CD4-positive, CD25-positive, alpha-beta regulatory T cell (primary cell): ENCODE measurements around the gene KLHL42. TPM values are rescaled to one million over a fixed set of nuclear protein-coding genes. Genes with fewer than 3 reads are reported as not detected.
A peak's percentile ranks its signal among the peaks of the same experiment; 100 is the strongest.

ENCODE experiments used
- ATAC-seq, 2 donors: fragments of 150-1000 bp; cut with Tn5 transposase; one replicate each; pipeline ENCODE4 v1.10.0; 2021; ENCODE audit warnings: low read depth in 2 of 2, moderate number of reproducible peaks in 2 of 2, moderate library complexity in 1 of 2
- DNase-seq, 3 donors: peaks; one replicate each; pipeline versions ENCODE4 v3.0.0 to v3.0.0-alpha.2; 2012 to 2022; ENCODE audit warnings: mixed read lengths in 1 of 3
- H3K27ac ChIP-seq: one replicate; pipeline ENCODE4 v1.7.0; 2013; ENCODE audit warnings: mild to moderate bottlenecking, low read length; ENCODE audit not compliant: insufficient read depth, poor library complexity, severe bottlenecking
- H3K27me3 ChIP-seq: one replicate; pipeline ENCODE4 v1.7.0; 2013; ENCODE audit warnings: low read length; ENCODE audit not compliant: control insufficient read depth, insufficient read depth
- H3K36me3 ChIP-seq: one replicate; pipeline ENCODE4 v1.7.0; 2013; ENCODE audit warnings: mild to moderate bottlenecking, low read length, moderate library complexity; ENCODE audit not compliant: control insufficient read depth, insufficient read depth
- H3K4me1 ChIP-seq: 2 replicates; pipeline ENCODE4 v1.7.0; 2013; ENCODE audit warnings: mild to moderate bottlenecking, low read length; ENCODE audit not compliant: insufficient read depth, control insufficient read depth, poor library complexity, severe bottlenecking
- H3K4me3 ChIP-seq: one replicate; pipeline ENCODE4 v1.7.0; 2013; ENCODE audit warnings: low read depth, mild to moderate bottlenecking, low read length, moderate library complexity
- H3K9me3 ChIP-seq, 2 experiments: 1 replicate in 1 of 2; 2 replicates in 1 of 2; pipeline ENCODE4 v1.7.0; 2013; ENCODE audit warnings: low read length in 2 of 2, mild to moderate bottlenecking in 1 of 2, moderate library complexity in 1 of 2; ENCODE audit not compliant: control insufficient read depth in 2 of 2
- H3K27ac Mint-ChIP-seq, 3 donors: one replicate each; pipeline ENCODE4 v1.8.0; 2020 to 2022; ENCODE audit warnings: mild to moderate bottlenecking in 3 of 3, mixed read lengths in 3 of 3, moderate library complexity in 2 of 3
- H3K27me3 Mint-ChIP-seq: one replicate; pipeline ENCODE4 v1.8.0; 2022; ENCODE audit warnings: mild to moderate bottlenecking, mixed read lengths
- H3K36me3 Mint-ChIP-seq: one replicate; pipeline ENCODE4 v1.8.0; 2020; ENCODE audit warnings: mixed read lengths
- H3K4me1 Mint-ChIP-seq, 4 donors: one replicate each; pipeline ENCODE4 v1.8.0; 2020 to 2022; ENCODE audit warnings: mixed read lengths in 4 of 4, mild to moderate bottlenecking in 1 of 4
- H3K4me3 Mint-ChIP-seq, 4 donors: one replicate each; pipeline ENCODE4 v1.8.0; 2020 to 2022; ENCODE audit warnings: mild to moderate bottlenecking in 4 of 4, mixed read lengths in 4 of 4, moderate library complexity in 3 of 4
- H3K9me3 Mint-ChIP-seq, 7 donors: one replicate each; pipeline ENCODE4 v1.8.0; 2020 to 2022; ENCODE audit warnings: mixed read lengths in 7 of 7, mild to moderate bottlenecking in 3 of 7, moderate library complexity in 2 of 7
- polyA plus RNA-seq, 4 donors: library from polyadenylated mRNA; unstranded; fragments of 300-500 nt; fragmentation: Illumina TruSeq; gene quantifications; one replicate each; pipeline ENCODE4 v1.2.3, GENCODE V29; 2021
- total RNA-seq: library from RNA; stranded (reverse); gene quantifications from one replicate; pipeline ENCODE4 v1.2.3, GENCODE V29; 2022

The KLHL42 gene
- total and polyA plus RNA-seq, 5 donors from 2014 or later: 10.6 to 23.6 (median 14.2) TPM

DNA sequence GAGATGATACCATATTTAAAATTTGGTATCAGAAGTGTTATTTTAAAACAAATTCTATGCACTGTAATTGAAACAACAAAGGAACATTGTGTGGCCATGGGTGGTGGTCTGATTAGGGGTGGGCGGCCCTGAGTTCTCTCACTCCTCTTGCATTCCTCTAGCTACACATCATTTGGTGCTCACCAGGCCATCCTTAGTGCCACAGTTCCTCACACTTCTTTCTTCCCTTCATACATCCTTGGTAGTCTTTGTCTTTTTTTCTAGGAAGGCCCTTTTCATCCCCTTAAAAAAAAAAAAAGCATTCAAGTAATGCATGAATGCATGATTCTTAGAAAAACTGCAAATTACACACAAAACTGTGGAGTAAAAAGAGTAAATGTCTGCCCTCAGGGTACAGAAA lies 2.4 kb downstream of the KLHL42 start:
- Mint-ChIP-seq H3K9me3 (no peaks in the 10 kb centered on the region), H3K27ac (peak overlapping the region; percentile 25 to 80 (median 76)), H3K4me3 (peak overlapping the region; percentile 89 to 92 (median 90)), H3K4me1 (peaks cover 19 to 57% (median 42%) of the 10 kb centered on the region in 4 donors), H3K27me3 (no peaks in the 10 kb centered on the region), H3K36me3 (peaks cover 10% of the 10 kb centered on the region)
- H3K27me3 ChIP-seq: no peaks in the 10 kb centered on the region
- no peaks in the 10 kb centered on the region for H3K9me3 ChIP-seq
- H3K27ac ChIP-seq: no peak overlapping the region
- H3K36me3 ChIP-seq: no peaks in the 10 kb centered on the region
- no peak for ATAC-seq
- DNase-seq: no peak
- peaks cover 46% of the 10 kb centered on the region for H3K4me1 ChIP-seq
- peak overlapping the region; percentile 69 for H3K4me3 ChIP-seq

- peaks cover 21 to 74% (median 48%) of the 10 kb centered on the region in 4 donors for H3K4me1 Mint-ChIP-seq
These were observed 6.0 kb downstream of the KLHL42 start for GRCh38 chr12:27785882-27786570.

DNA sequence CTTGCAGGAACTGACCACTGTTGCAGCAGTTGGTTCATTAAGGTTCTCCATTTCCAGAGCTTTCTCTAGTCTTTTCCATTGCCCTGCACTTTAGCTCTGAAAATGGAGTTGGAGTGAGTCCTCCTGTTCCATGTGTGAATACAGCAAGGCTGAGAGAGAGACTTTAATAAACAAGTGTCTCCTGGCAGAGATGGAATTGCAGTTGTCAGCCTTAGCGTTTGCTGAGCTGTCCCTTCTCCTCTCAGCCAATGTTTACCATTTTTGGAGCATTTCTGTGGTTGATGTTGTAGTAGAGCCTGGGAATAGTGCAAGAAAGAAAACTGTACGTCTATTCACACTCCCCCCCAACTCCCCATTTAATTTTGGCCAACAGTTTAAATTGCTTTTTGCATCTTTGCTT lies 7.5 kb downstream of the KLHL42 start:
- H3K4me3 ChIP-seq: no peak overlapping the region
- H3K27ac ChIP-seq: no peak overlapping the region
- H3K27ac Mint-ChIP-seq: peak overlapping the region in 1 of 3 donors; percentile 9
- H3K4me1 ChIP-seq: peaks cover 23% of the 10 kb centered on the region
- H3K4me1 Mint-ChIP-seq: peaks cover 21 to 59% (median 33%) of the 10 kb centered on the region in 4 donors
- H3K9me3 ChIP-seq: no peaks in the 10 kb centered on the region
- peaks cover 24% of the 10 kb centered on the region for H3K36me3 ChIP-seq
- H3K27me3 Mint-ChIP-seq: no peaks in the 10 kb centered on the region
- H3K4me3 Mint-ChIP-seq: peak overlapping the region in 2 of 4 donors; percentile 7 to 71
- peaks cover 29% of the 10 kb centered on the region for H3K36me3 Mint-ChIP-seq
- no peaks in the 10 kb centered on the region for H3K9me3 Mint-ChIP-seq
- DNase-seq: no peak
- no peak for ATAC-seq
- H3K27me3 ChIP-seq: no peaks in the 10 kb centered on the region

More at GRCh38 chr12:27785882-27786570, 6.0 kb downstream of the KLHL42 start:
- no peak overlapping the region for H3K4me3 ChIP-seq
- Mint-ChIP-seq H3K4me3 (peak overlapping the region in 2 of 4 donors; percentile 5 to 48), H3K9me3 (no peaks in the 10 kb centered on the region), H3K27me3 (no peaks in the 10 kb centered on the region), H3K36me3 (peaks cover 20% of the 10 kb centered on the region), H3K27ac (peak overlapping the region; percentile 32 to 65 (median 48))
- H3K9me3 ChIP-seq: no peaks in the 10 kb centered on the region
- DNase-seq (peak in 1 of 3 donors; percentile 33), ATAC-seq (no peak)
- H3K4me1 ChIP-seq: peaks cover 38% of the 10 kb centered on the region
- no peaks in the 10 kb centered on the region for H3K27me3 ChIP-seq
- H3K36me3 ChIP-seq: peaks cover 12% of the 10 kb centered on the region
- H3K27ac ChIP-seq: no peak overlapping the region

GRCh38 chr12:27790179-27790578 lies 10.1 kb downstream of the KLHL42 start:
- H3K36me3 ChIP-seq: peaks cover 45% of the 10 kb centered on the region
- H3K27me3 Mint-ChIP-seq: no peaks in the 10 kb centered on the region
- peaks cover 11% of the 10 kb centered on the region for H3K4me1 ChIP-seq
- peak overlapping the region in 1 of 4 donors; percentile 54 for H3K4me3 Mint-ChIP-seq
- H3K36me3 Mint-ChIP-seq: peaks cover 36% of the 10 kb centered on the region
- H3K9me3 Mint-ChIP-seq: no peaks in the 10 kb centered on the region
- peaks cover 22 to 52% (median 22%) of the 10 kb centered on the region in 4 donors for H3K4me1 Mint-ChIP-seq
- no peak for DNase-seq
- no peaks in the 10 kb centered on the region for H3K9me3 ChIP-seq
- no peak overlapping the region for H3K4me3 ChIP-seq
- peak overlapping the region in 1 of 3 donors; percentile 28 for H3K27ac Mint-ChIP-seq
- H3K27ac ChIP-seq: no peak overlapping the region
- no peaks in the 10 kb centered on the region for H3K27me3 ChIP-seq
- ATAC-seq: no peak

GRCh38 chr12:27794818-27795584 lies 15.0 kb downstream of the KLHL42 start:
- H3K9me3 Mint-ChIP-seq: no peaks in the 10 kb centered on the region
- H3K9me3 ChIP-seq: no peaks in the 10 kb centered on the region
- peaks cover 66% of the 10 kb centered on the region for H3K36me3 ChIP-seq
- no peak overlapping the region for H3K4me3 ChIP-seq
- ATAC-seq (no peak), DNase-seq (peak in 1 of 3 donors; percentile 59)
- H3K4me1 Mint-ChIP-seq: peaks cover 5 to 16% (median 9%) of the 10 kb centered on the region in 4 donors
- no peak overlapping the region for H3K27ac ChIP-seq
- H3K4me3 Mint-ChIP-seq: no peak overlapping the region
- no peaks in the 10 kb centered on the region for H3K27me3 ChIP-seq
- no peaks in the 10 kb centered on the region for H3K4me1 ChIP-seq
- peaks cover 52% of the 10 kb centered on the region for H3K36me3 Mint-ChIP-seq
- H3K27me3 Mint-ChIP-seq: no peaks in the 10 kb centered on the region
- H3K27ac Mint-ChIP-seq: peak overlapping the region in 2 of 3 donors; percentile 58 to 87

GRCh38 chr12:27796128-27796527 lies 16.1 kb downstream of the KLHL42 start:
- Histone ChIP-seq H3K27me3 (no peaks in the 10 kb centered on the region), H3K36me3 (peaks cover 62% of the 10 kb centered on the region), H3K4me3 (no peak overlapping the region), H3K9me3 (no peaks in the 10 kb centered on the region), H3K4me1 (peaks cover 7% of the 10 kb centered on the region), H3K27ac (no peak overlapping the region)
- Mint-ChIP-seq H3K27me3 (no peaks in the 10 kb centered on the region), H3K9me3 (no peaks in the 10 kb centered on the region), H3K4me3 (peak overlapping the region in 1 of 4 donors; percentile 24), H3K27ac (no peak overlapping the region), H3K36me3 (peaks cover 58% of the 10 kb centered on the region), H3K4me1 (peaks cover 10 to 24% (median 19%) of the 10 kb centered on the region in 4 donors)
- ATAC-seq (no peak), DNase-seq (peak in 1 of 3 donors; percentile 52)

GRCh38 chr12:27797301-27798025 lies 17.4 kb downstream of the KLHL42 start:
- Mint-ChIP-seq H3K36me3 (peaks cover 46% of the 10 kb centered on the region), H3K4me3 (no peak overlapping the region)

More at GRCh38 chr12:27797301-27798025, 17.4 kb downstream of the KLHL42 start:
- ATAC-seq (no peak), DNase-seq (no peak)
- Histone ChIP-seq H3K4me1 (peaks cover 11% of the 10 kb centered on the region), H3K4me3 (no peak overlapping the region), H3K36me3 (peaks cover 50% of the 10 kb centered on the region), H3K27ac (no peak overlapping the region), H3K9me3 (no peaks in the 10 kb centered on the region), H3K27me3 (no peaks in the 10 kb centered on the region)
- H3K4me1 Mint-ChIP-seq: peaks cover 17 to 37% (median 25%) of the 10 kb centered on the region in 4 donors
- no peaks in the 10 kb centered on the region for H3K9me3 Mint-ChIP-seq
- no peaks in the 10 kb centered on the region for H3K27me3 Mint-ChIP-seq
- H3K27ac Mint-ChIP-seq: peak overlapping the region in 1 of 3 donors; percentile 69
